ENCODE measurements around the gene RPL41.

Gene RPL41

DNA sequence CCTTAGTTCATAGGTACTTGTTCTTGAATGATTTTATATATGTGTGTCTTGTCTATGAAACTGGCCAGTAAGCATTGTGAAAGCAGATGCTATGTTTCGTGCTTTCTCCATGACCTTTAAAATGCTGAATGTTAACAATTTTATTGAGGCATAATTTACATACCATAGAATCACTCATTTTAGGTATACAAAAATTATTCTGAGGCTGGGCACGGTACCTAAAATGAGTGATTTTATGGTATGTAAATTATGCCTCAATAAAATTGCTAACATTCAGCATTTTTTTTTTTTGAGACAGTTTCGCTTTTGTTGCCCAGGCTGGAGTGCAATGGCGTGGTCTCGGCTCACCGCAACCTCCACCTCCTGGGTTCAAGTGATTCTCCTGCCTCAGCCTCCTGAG lies 18.5 kb downstream of the RPL41 start:
- no peak for DNase-seq (ENCODE audit: low read depth)
- H3K4me3 ChIP-seq (ENCODE audit: control insufficient read depth, low read depth, low read length): no peak overlapping the region
- TF ChIP-seq, protein P1, sequence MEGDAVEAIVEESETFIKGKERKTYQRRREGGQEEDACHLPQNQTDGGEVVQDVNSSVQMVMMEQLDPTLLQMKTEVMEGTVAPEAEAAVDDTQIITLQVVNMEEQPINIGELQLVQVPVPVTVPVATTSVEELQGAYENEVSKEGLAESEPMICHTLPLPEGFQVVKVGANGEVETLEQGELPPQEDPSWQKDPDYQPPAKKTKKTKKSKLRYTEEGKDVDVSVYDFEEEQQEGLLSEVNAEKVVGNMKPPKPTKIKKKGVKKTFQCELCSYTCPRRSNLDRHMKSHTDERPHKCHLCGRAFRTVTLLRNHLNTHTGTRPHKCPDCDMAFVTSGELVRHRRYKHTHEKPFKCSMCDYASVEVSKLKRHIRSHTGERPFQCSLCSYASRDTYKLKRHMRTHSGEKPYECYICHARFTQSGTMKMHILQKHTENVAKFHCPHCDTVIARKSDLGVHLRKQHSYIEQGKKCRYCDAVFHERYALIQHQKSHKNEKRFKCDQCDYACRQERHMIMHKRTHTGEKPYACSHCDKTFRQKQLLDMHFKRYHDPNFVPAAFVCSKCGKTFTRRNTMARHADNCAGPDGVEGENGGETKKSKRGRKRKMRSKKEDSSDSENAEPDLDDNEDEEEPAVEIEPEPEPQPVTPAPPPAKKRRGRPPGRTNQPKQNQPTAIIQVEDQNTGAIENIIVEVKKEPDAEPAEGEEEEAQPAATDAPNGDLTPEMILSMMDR (conservative IDR thresholded peaks at IDR 0.05; ENCODE audit: control insufficient read depth, insufficient read depth, low read depth, low read length): no peak

DNA sequence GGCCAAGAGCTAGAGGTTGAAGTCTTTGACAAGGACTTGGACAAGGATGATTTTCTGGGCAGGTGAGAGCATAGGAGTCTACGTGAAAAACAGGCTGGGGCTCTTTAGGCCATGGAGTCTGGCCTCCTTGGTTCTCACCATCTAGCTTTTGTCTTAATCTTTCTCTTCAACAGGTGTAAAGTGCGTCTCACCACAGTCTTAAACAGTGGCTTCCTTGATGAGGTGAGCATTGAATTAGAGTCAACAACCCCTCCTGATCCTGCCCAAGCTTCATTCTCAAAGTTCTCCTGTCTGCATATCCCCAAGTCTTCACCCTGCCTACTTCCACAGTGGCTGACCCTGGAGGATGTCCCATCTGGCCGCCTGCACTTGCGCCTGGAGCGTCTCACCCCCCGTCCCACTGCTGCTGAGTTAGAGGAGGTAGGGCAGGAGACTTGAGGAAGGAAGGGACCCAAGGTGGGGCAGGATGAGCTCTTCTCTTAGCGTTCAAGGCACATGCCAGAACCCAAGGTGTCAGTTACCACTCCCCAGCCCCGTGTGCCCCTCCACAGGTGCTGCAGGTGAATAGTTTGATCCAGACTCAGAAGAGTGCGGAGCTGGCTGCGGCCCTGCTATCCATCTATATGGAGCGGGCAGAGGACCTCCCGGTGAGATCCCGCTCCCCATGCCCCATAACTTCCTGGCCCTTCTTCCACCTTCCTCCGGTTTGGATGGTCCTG lies 21.6 kb downstream of the RPL41 start:
- TF ChIP-seq, protein P1 (conservative IDR thresholded peaks at IDR 0.05; ENCODE audit: control insufficient read depth, insufficient read depth, low read depth, low read length): no peak
- no peak overlapping the region for H3K4me3 ChIP-seq (ENCODE audit: control insufficient read depth, low read depth, low read length)
- DNase-seq (ENCODE audit: low read depth): no peak

GRCh38 chr12:56141946-56142784 lies 25.7 kb downstream of the RPL41 start:
- H3K4me3 ChIP-seq (ENCODE audit: control insufficient read depth, low read depth, low read length): no peak overlapping the region
- no peak for DNase-seq (ENCODE audit: low read depth)
- TF ChIP-seq, protein P1 (conservative IDR thresholded peaks at IDR 0.05; ENCODE audit: control insufficient read depth, insufficient read depth, low read depth, low read length): no peak

DNA sequence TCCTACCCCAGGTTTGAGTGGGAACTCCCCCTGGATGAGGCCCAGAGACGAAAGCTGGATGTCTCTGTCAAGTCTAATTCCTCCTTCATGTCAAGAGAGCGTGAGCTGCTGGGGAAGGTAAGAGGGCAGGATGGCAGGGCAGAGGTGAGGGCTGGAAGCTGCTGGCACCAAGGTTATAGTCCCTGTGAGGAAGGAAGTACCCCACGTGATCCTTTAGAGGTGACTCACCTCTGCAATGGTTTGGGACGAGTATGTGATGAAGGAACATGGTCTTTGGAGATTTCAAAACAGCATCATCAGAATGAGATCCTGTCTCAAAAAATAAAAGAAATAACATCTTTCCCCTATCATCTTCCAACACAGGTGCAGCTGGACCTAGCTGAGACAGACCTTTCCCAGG lies 26.8 kb downstream of the RPL41 start:
- TF ChIP-seq, protein P1 (conservative IDR thresholded peaks at IDR 0.05; ENCODE audit: control insufficient read depth, insufficient read depth, low read depth, low read length): no peak
- no peak for DNase-seq (ENCODE audit: low read depth)
- H3K4me3 ChIP-seq (ENCODE audit: control insufficient read depth, low read depth, low read length): no peak overlapping the region

DNA sequence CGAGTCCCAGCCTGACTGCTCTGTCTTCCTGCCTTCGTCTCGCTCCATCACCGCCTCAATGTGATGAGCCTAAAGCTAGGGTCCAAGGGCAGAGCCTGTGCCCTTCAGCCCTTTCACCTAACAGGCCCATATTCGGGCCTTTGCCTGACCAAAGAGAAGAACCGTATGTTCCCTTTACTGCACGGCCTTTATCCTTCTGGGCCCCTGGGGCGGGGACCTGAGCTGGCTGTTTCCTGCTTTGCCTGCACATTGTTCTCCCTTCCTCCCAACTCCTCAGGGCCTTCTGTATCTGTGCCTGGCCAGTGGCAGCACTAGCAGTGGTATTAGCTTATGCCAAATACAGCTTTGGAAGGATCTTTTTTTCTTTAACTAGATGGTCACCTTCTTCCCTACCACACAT lies 27.4 kb downstream of the RPL41 start:
- TF ChIP-seq, protein P1 (conservative IDR thresholded peaks at IDR 0.05; ENCODE audit: control insufficient read depth, insufficient read depth, low read depth, low read length): no peak
- DNase-seq (ENCODE audit: low read depth): no peak
- no peak overlapping the region for H3K4me3 ChIP-seq (ENCODE audit: control insufficient read depth, low read depth, low read length)

- TF ChIP-seq, protein P1 (conservative IDR thresholded peaks at IDR 0.05; ENCODE audit: control insufficient read depth, insufficient read depth, low read depth, low read length): no peak
- DNase-seq (ENCODE audit: low read depth): no peak
- no peak overlapping the region for H3K4me3 ChIP-seq (ENCODE audit: control insufficient read depth, low read depth, low read length)
Observed at GRCh38 chr12:56145217-56145616, 28.8 kb downstream of the RPL41 start.
